ENCODE data around the gene ZMYND8. TPM values are rescaled to one million over a fixed set of nuclear protein-coding genes. Genes with fewer than 3 reads are reported as not detected.

The ZMYND8 gene
- total RNA-seq, 1 donor: 18.8 TPM

- Histone ChIP-seq H2AFZ (ENCODE audit: low read length) (peak overlapping the region; percentile 56), H3K79me2 (ENCODE audit: insufficient read depth, low read length) (peaks cover 83% of the 10 kb centered on the region), H3K36me3 (ENCODE audit: insufficient read depth, low read length) (no peaks in the 10 kb centered on the region), H4K20me1 (ENCODE audit: insufficient read depth, low read length) (no peaks in the 10 kb centered on the region), H3K9me3 (ENCODE audit: low read depth, low read length) (no peaks in the 10 kb centered on the region), H3K4me1 (ENCODE audit: insufficient read depth, low read length) (peaks cover 98% of the 10 kb centered on the region), H3K4me2 (ENCODE audit: insufficient read depth, low read length) (peak overlapping the region; percentile 86), H3K27ac (ENCODE audit: low read depth, low read length) (peak overlapping the region; percentile 97), H3K4me3 (ENCODE audit: insufficient read depth, low read length) (peak overlapping the region; percentile 40), H3K27me3 (ENCODE audit: insufficient read depth, low read length) (no peaks in the 10 kb centered on the region)
- DNase-seq (ENCODE audit: insufficient read length, low spot score, missing footprints): no peak
- TF ChIP-seq CTCF (IDR thresholded peaks at IDR 0.05; ENCODE audit: extremely low read depth, low read depth, low read length): no peak
Measured at GRCh38 chr20:47352332-47353238, 3.9 kb downstream of the ZMYND8 start.

DNA sequence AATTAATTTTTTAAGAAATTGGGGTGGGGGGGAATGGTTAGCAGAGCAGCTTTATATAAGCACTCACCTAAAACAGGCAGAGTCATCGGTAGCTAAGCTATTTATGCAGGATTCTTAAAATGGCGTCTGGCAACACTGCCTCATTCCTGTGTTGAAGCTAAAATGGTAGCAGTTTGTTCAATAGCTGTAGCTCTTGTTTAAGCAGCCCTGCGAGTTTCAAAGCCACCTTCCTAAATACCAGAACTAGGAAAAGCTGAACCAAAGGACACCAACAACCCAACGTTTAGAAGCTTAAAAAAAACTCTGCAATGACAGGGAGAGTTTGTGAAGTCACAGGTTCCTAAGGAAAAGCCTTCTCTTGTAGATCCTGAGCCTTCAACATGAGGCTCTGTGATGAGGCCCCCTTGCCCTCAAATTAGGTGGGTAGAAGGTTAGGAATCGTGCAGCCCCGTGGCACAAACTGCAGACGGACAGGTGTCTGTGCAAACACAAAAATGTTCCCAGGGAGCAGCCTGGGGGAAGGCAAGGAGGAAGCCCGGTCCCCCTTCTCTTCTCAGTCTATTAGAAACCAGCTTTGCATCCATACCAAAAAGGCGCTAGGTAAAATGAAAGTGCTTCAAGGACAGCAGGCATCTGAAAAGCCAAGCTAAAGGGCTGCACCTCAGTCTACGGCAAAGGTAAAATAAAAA, 4.7 kb downstream of the ZMYND8 start:
- Histone ChIP-seq H3K9me3 (ENCODE audit: low read depth, low read length) (no peaks in the 10 kb centered on the region), H3K27me3 (ENCODE audit: insufficient read depth, low read length) (no peaks in the 10 kb centered on the region), H3K4me2 (ENCODE audit: insufficient read depth, low read length) (peak overlapping the region; percentile 86), H3K4me3 (ENCODE audit: insufficient read depth, low read length) (peak overlapping the region; percentile 40), H3K36me3 (ENCODE audit: insufficient read depth, low read length) (peaks cover 3% of the 10 kb centered on the region), H4K20me1 (ENCODE audit: insufficient read depth, low read length) (no peaks in the 10 kb centered on the region), H3K27ac (ENCODE audit: low read depth, low read length) (peak overlapping the region; percentile 97), H2AFZ (ENCODE audit: low read length) (peak overlapping the region; percentile 56), H3K79me2 (ENCODE audit: insufficient read depth, low read length) (peaks cover 87% of the 10 kb centered on the region), H3K4me1 (ENCODE audit: insufficient read depth, low read length) (peaks cover 90% of the 10 kb centered on the region)
- no peak for TF ChIP-seq CTCF (IDR thresholded peaks at IDR 0.05; ENCODE audit: extremely low read depth, low read depth, low read length)
- no peak for DNase-seq (ENCODE audit: insufficient read length, low spot score, missing footprints)

DNA sequence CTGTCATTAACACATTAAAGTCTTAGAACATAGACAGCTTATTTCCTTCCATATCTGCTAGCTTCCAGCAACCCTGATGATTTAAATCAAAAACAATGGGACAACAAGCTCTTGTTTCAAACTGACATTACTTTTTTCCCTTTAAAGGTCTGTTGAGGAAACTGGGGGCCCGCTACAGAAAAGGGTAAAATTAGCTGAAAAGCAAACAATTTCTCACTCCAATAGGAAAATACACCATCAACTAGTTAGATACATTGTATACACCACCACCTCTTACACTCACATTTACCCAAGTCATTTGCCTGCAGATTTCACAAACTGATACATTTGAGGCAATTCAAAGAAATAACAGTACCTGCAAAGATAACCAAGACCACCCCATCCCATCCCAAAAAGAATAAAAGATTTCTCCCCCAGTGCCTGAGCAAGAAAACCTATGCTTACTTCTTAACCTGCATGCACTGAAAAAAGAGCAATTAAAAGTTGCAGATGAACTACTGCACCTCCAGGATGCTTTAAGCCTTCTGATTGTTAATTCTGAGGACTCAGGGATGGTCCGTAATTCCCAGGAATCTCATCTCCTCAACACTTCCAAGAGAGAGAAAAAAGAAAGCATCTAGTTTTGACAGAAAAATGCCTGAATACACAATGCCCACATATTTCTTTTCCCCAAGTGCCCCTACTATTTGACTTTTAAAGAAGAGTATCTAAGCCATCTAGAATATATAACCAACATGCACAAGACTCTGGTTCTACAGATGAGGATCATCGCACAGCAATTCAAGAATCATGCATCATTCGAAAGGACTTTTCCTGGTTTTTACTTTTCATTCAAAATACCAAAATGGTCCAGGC, 5.6 kb downstream of the ZMYND8 start:
- no peak for DNase-seq (ENCODE audit: insufficient read length, low spot score, missing footprints)
- Histone ChIP-seq H3K36me3 (ENCODE audit: insufficient read depth, low read length) (peaks cover 5% of the 10 kb centered on the region), H3K4me1 (ENCODE audit: insufficient read depth, low read length) (peaks cover 83% of the 10 kb centered on the region), H3K4me3 (ENCODE audit: insufficient read depth, low read length) (peak overlapping the region; percentile 1), H3K79me2 (ENCODE audit: insufficient read depth, low read length) (peaks cover 89% of the 10 kb centered on the region), H3K4me2 (ENCODE audit: insufficient read depth, low read length) (peak overlapping the region; percentile 86), H3K9me3 (ENCODE audit: low read depth, low read length) (no peaks in the 10 kb centered on the region), H2AFZ (ENCODE audit: low read length) (peak overlapping the region; percentile 56), H3K27me3 (ENCODE audit: insufficient read depth, low read length) (no peaks in the 10 kb centered on the region), H3K27ac (ENCODE audit: low read depth, low read length) (peak overlapping the region; percentile 97), H4K20me1 (ENCODE audit: insufficient read depth, low read length) (no peaks in the 10 kb centered on the region)
- TF ChIP-seq CTCF (IDR thresholded peaks at IDR 0.05; ENCODE audit: extremely low read depth, low read depth, low read length): no peak
